Measurements from ENCODE around the gene SLC25A45.
A peak's percentile ranks its signal among the peaks of the same experiment; 100 is the strongest.
"Not testable (repeated sequence)": the region's sequence is repeated elsewhere in the genome, so short reads cannot be mapped to it uniquely, and the experiment has no call there.

The SLC25A45 gene

GRCh38 chr11:65362966-65363365 is 19.5 kb downstream of the SLC25A45 start:
- DNase-seq (ENCODE audit: low spot score), result no peak

- peak; percentile 38 for DNase-seq (ENCODE audit: low spot score)
These were observed 20.0 kb downstream of the SLC25A45 start for GRCh38 chr11:65362320-65362931.

- DNase-seq (ENCODE audit: low spot score), result no peak
These were observed 24.5 kb downstream of the SLC25A45 start for GRCh38 chr11:65357856-65358356.

- DNase-seq (ENCODE audit: low spot score), result no peak
These were observed 26.0 kb downstream of the SLC25A45 start for GRCh38 chr11:65356394-65356972.

DNA sequence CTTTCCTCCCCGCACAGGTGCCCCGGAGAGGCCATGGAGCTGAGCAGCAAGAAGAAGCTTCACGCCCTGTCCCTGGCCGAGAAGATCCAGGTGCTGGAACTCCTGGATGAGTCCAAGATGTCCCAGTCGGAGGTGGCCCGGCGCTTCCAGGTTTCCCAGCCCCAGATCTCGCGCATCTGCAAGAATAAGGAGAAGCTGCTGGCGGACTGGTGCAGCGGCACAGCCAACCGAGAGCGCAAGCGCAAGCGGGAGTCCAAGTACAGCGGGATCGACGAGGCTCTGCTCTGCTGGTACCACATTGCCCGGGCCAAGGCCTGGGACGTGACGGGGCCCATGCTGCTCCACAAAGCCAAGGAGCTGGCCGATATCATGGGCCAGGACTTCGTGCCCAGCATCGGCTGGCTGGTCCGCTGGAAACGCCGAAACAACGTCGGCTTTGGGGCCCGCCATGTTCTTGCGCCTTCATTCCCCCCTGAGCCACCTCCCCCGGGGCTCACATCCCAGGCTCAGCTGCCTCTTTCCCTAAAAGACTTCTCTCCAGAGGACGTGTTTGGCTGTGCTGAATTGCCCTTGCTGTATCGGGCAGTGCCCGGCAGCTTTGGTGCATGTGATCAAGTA is 26.6 kb downstream of the SLC25A45 start:
- DNase-seq (ENCODE audit: low spot score), result no peak

DNA sequence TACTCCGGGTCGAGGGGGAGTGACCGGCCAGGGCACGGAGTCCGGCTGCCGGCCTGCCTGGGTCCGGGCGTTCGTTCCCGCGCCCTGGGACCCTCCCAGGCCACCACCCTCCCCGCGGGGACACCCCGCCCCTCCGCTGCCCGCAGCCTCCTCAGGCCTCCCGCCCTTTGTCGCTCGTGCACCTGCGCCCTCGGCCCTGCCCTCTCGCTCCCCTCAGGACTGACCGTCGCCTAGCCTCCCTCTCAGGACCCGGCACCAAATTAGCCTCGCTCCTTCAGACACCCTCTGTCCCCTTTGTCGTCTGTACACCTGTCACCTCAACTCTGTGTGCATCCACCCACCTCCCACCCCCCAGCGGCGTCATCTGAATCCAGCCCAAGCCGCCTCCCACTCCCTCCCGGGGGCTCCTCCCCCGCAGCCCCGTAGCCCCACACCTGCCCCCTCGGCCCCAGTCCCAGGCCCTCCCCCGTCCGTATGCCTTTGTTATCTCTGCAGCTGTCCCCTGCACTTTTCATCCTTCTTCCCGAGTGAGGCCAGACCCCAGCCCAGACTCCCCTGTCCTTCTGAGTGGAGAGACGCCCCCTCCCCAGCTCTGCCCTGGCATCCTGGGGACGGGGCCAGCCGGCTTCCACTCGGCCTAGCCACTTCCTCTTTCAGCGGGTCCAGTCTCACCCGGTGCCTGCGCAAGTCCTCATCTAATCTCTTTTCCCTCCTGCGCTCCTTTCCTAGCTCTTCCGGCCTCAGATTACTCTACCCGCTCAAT is 27.3 kb downstream of the SLC25A45 start:
- DNase-seq (ENCODE audit: low spot score), result peak; percentile 18

DNA sequence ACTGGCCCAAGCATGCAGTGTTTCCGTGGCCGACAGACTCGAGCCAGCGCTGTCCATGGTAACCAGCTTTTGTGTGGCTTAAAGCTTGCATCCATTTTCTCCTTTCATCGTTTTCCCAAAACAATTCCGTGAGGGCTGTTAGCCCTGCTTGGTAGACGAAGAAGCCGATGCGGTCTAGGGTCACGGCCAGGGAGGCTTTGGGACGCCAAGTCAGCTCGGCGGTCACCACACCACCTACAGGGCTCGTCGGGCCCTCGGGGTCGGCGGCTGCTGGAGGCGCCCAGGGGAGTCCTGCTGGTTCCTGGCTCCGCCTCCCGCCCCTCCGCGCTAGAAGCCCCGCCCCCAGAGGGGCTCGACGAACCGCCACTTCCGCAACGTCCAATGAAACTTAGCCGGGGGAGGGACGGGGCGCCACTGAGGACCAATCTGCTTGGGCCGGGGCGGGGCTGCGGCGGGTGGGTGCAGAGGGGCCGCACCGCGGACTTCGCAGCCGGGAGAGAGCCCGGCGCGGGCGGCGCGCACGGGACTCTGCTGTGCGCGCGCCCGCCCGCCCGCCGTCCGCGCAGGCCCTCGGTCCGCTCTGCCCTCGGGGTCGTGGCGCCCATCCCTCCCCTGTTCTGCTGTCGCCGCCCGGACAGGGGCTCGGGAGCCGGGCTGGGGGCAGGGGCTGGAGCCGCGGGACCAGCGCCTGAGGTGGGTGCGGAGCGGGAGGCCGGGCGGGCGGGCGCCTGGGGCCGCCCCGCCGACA is 28.0 kb downstream of the SLC25A45 start, which contains the start of gene TIGD3:
Gene TIGD3 (plus strand): TSS at position 487 of the 748 bp plus-strand sequence. CDS start 1,058 bp downstream, outside the sequence.
- peak; percentile 97 for DNase-seq (ENCODE audit: low spot score)

- no peak for DNase-seq (ENCODE audit: low spot score)
These were observed 28.6 kb downstream of the SLC25A45 start for GRCh38 chr11:65353900-65354264.

GRCh38 chr11:65353376-65353775 is 29.1 kb downstream of the SLC25A45 start:
- DNase-seq (ENCODE audit: low spot score), result no peak

- no peak for DNase-seq (ENCODE audit: low spot score)
These were observed 29.7 kb downstream of the SLC25A45 start for GRCh38 chr11:65352783-65353182.

DNA sequence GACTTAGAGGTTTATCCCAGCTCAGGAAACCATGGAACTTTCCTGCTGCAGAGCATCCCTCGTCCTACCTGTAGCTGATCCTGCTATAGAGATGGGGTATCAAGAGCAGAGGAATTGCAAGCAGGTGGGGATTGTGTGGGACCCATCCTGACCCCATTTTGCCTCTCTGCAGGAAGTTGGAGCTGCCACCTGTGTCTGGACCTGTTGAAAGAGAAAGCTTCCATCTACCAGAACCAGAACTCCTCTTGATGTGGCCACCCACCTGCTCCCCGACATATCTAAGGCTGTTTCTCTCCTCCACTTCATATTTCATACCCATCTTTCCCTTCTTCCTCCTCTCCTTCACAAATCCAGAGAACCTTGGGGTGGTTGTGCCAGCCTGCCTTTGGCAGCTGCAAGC is 30.9 kb downstream of the SLC25A45 start:
- DNase-seq (ENCODE audit: low spot score), result no peak

- DNase-seq (ENCODE audit: low spot score), result no peak
These were observed 40.6 kb downstream of the SLC25A45 start for GRCh38 chr11:65341856-65342255.

DNA sequence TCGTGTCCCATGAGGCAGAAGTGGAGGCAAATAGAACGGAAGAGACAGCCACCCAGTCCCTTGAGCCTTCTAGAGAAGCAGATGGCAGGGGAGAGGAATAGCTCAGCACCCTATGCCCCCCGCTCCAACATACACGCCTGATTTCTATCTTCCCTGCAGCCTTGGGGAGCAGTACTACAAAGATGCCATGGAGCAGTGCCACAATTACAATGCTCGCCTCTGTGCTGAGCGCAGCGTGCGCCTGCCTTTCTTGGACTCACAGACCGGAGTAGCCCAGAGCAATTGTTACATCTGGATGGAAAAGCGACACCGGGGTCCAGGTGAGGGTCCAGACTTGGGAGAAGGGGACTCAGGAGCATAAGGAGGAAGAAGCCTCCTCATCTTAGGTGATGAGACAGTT is 42.2 kb downstream of the SLC25A45 start:
- DNase-seq (ENCODE audit: low spot score), result no peak

GRCh38 chr11:65338676-65339075 is 43.8 kb downstream of the SLC25A45 start:
- DNase-seq (ENCODE audit: low spot score), result no peak

DNA sequence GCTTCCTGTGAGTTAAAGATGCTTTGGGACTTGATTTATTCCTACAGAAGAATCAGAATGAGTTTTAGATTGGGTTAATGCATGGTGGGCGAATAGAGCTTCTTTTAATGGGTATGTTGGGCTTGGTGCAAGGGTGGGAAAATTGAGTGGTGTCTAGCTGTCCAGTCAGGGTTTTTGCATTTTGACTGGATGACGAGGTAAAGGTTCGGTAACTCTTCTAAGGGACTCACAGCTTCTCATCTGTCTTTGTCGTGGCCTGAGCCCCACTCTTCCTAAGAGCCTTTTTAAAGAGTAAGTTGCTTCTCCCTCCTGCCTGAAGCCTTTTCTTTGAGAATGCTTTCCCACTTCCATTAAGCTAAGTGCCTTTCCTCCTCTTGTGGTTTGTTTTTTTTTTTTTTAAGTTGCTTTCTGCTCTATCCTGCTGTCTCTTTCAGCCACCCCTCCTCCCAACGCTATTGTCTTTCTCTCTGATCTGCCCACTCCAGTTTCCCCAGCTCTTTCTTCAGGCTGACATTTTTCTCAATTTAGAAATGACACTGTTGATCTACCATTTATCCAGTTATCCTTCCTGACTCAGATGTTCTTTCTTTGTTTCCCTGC is 47.6 kb downstream of the SLC25A45 start:
- DNase-seq (ENCODE audit: low spot score), result no peak

DNA sequence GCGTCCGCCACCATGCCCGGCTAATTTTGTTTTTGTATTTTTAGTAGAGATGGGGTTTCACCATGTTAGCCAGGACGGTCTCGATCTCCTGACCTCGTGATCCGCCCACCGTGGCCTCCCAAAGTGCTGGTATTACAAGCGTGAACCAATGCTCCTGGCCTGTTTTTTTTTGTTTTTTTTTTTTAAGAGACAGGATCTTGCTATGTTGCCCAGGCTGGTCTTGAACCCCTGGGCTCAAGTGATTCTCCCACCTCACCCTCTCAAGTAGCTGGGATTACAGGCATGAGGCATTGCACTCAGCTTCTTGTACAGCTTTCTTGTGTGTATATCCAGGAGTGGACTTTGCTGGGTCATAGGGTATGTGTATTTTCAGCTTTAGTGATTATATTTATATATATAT is 49.9 kb downstream of the SLC25A45 start:
- not testable (repeated sequence) for DNase-seq (ENCODE audit: low spot score)

DNA sequence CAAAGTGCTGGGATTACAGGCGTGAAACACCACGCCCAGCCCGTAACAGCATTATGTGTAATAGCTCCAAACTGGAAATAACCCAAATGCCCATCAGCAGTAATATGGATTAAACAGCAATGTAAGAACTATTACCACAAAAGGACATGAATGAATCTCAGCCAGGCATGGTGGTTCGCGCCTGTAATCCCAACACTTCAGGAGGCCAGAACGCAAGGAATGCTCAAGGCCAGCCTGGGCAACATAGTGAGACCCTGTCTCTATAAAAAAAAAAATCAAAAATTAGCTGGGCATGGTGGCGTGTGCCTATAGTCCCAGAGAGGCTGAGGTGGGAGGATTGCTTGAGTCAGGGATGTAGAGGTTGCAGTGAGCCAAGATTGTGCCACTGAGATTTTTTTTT is 51.9 kb downstream of the SLC25A45 start:
- no peak for DNase-seq (ENCODE audit: low spot score)

- peak; percentile 86 for DNase-seq (ENCODE audit: low spot score)
These were observed 52.5 kb downstream of the SLC25A45 start for GRCh38 chr11:65329944-65330403.

DNA sequence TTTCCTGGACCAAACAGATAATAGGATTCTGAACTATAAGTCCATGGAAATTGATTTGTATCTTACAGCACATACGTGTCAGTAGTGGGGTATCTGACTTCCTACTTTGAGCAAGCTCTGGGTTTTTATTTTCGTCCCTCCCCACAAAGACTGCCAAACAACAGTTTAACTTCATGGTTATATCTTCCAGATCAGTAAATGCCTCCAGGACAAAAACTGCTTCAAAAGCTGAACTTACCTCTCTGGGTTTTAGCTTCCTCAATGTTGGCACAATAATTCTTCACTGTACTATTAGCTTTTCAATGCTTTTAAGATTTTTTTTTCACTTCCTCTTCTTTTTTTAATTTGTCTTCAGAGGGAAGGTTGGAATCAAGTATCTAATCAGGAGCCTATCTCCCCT is 53.0 kb downstream of the SLC25A45 start:
- DNase-seq (ENCODE audit: low spot score), result no peak

GRCh38 chr11:65327021-65327420 is 55.4 kb downstream of the SLC25A45 start:
- no peak for DNase-seq (ENCODE audit: low spot score)

DNA sequence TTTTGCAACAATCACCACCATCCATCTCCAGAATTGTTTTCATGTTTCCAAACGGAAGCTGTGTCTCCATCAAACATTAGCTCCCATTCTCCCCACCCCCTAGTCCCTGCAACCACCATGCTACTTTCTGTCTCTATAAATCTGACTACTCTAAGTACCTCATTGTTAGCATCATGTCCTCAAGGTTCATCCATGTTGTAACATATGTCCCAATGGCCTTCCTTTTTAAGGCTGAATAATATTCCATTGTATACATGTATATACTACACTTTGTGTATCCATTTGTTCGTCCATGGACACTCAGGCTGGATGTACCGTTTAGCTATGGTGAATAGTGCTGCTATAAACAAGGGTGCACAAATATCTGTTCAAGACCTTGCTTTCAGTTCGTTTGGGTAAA is 57.0 kb downstream of the SLC25A45 start:
- DNase-seq (ENCODE audit: low spot score), result no peak
